IMR-90 (cell line): ENCODE measurements around the gene GLT1D1. TPM values are rescaled to one million over a fixed set of nuclear protein-coding genes. Genes with fewer than 3 reads are reported as not detected.
"Not testable (repeated sequence)": the region's sequence is repeated elsewhere in the genome, so short reads cannot be mapped to it uniquely, and the experiment has no call there.

Experiments
- ATAC-seq: fragments of 200-7000 bp; cut with Tn5 transposase; 2 replicates; pipeline ENCODE4 v1.9.1; 2020; ENCODE audit warnings: low read depth, mild to moderate bottlenecking, moderate library complexity
- BruUV-seq: library from RNA; stranded (reverse); fragments of 400-500 nt; replicated peaks from 2 replicates; lab custom pipeline; 2021; lab: Mats Ljungman, UMichigan
- CTCF ChIA-PET: fragments of 300-600 bp; formaldehyde crosslinking; extraction: SDS; loops from one replicate; lab custom pipeline; 2021; ENCODE audit warnings: antibody characterized with exemption; lab: Yijun Ruan, JAX
- POLR2A ChIA-PET: fragments of 300-600 bp; sonication (Branson Sonifier 250); formaldehyde crosslinking; loops from one replicate; lab custom pipeline; 2022; ENCODE audit warnings: antibody characterized with exemption; ENCODE audit not compliant: unreplicated experiment; lab: Charles Lee
- DNase-seq: peaks from one replicate; pipeline ENCODE4 v3.0.0; 2013
- H2AFZ ChIP-seq: replicated peaks from 2 replicates; pipeline ENCODE3; 2013; ENCODE audit warnings: low read length, mild to moderate bottlenecking; ENCODE audit not compliant: poor library complexity
- H2AK5ac ChIP-seq: 2 replicates; pipeline ENCODE4 v1.6.1; 2013; ENCODE audit warnings: low read depth, low read length, inconsistent platforms
- H2AK9ac ChIP-seq: replicated peaks from 2 replicates; pipeline ENCODE3; 2013; ENCODE audit warnings: mild to moderate bottlenecking, low read depth, low read length, moderate library complexity; ENCODE audit not compliant: poor library complexity
- H2BK120ac ChIP-seq: 2 replicates; pipeline ENCODE4 v1.6.1; 2013; ENCODE audit warnings: low read depth, low read length, inconsistent platforms
- H2BK15ac ChIP-seq: 3 replicates; pipeline ENCODE4 v1.6.1; 2013; ENCODE audit warnings: low read depth, low read length, inconsistent platforms
- H2BK20ac ChIP-seq: 2 replicates; pipeline ENCODE4 v1.6.1; 2013; ENCODE audit warnings: low read depth, mild to moderate bottlenecking, inconsistent platforms, low read length, moderate library complexity
- H2BK5ac ChIP-seq: 2 replicates; pipeline ENCODE4 v1.6.1; 2013; ENCODE audit warnings: mild to moderate bottlenecking, low read depth, low read length, inconsistent platforms; ENCODE audit not compliant: poor library complexity, severe bottlenecking
- H3K14ac ChIP-seq: replicated peaks from 2 replicates; pipeline ENCODE4 v1.6.1; 2013; ENCODE audit warnings: low read depth, low read length, inconsistent platforms
- H3K18ac ChIP-seq: 2 replicates; pipeline ENCODE4 v1.6.1; 2013; ENCODE audit warnings: low read depth, low read length, control low read depth
- H3K23ac ChIP-seq: 2 replicates; pipeline ENCODE4 v1.6.1; 2013; ENCODE audit warnings: low read depth, low read length, inconsistent platforms
- H3K27ac ChIP-seq: 2 replicates; pipeline ENCODE4 v1.5.1; 2013; ENCODE audit warnings: mild to moderate bottlenecking, control low read depth, low read length; ENCODE audit not compliant: insufficient read depth
- H3K27me3 ChIP-seq: 2 replicates; pipeline ENCODE4 v1.6.1; 2013; ENCODE audit warnings: low read length; ENCODE audit not compliant: control insufficient read depth, insufficient read depth
- H3K36me3 ChIP-seq: 2 replicates; pipeline ENCODE4 v1.6.1; 2013; ENCODE audit warnings: low read length, mixed read lengths; ENCODE audit not compliant: control insufficient read depth, insufficient read depth
- H3K4ac ChIP-seq: 2 replicates; pipeline ENCODE4 v1.6.1; 2013; ENCODE audit warnings: low read depth, low read length, inconsistent platforms
- H3K4me1 ChIP-seq: 2 replicates; pipeline ENCODE4 v1.6.1; 2013; ENCODE audit warnings: low read length, mixed read lengths; ENCODE audit not compliant: control insufficient read depth, insufficient read depth
- H3K4me2 ChIP-seq: 2 replicates; pipeline ENCODE4 v1.6.1; 2013; ENCODE audit warnings: low read depth, mild to moderate bottlenecking, control low read depth, low read length, moderate library complexity
- H3K4me3 ChIP-seq: 2 replicates; pipeline ENCODE4 v1.5.1; 2013; ENCODE audit warnings: low read depth, mild to moderate bottlenecking, control low read depth, low read length, moderate library complexity; ENCODE audit not compliant: insufficient read depth
- H3K56ac ChIP-seq: 2 replicates; pipeline ENCODE4 v1.6.1; 2013; ENCODE audit warnings: low read length, inconsistent platforms; ENCODE audit not compliant: insufficient read depth; ENCODE audit errors: extremely low read depth
- H3K79me1 ChIP-seq, 2 experiments: 2 replicates each; pipeline ENCODE4 v1.6.1; 2013; ENCODE audit warnings: low read length in 2 of 2, inconsistent platforms in 1 of 2, low read depth in 1 of 2
- H3K9ac ChIP-seq: 2 replicates; pipeline ENCODE4 v1.6.1; 2013; ENCODE audit warnings: low read depth, low read length, control low read depth
- H3K9me1 ChIP-seq: 2 replicates; pipeline ENCODE4 v1.6.1; 2013; ENCODE audit warnings: low read length, inconsistent platforms; ENCODE audit not compliant: insufficient read depth
- H3K9me3 ChIP-seq: 2 replicates; pipeline ENCODE4 v1.6.1; 2013; ENCODE audit warnings: low read length; ENCODE audit not compliant: control insufficient read depth, insufficient read depth
- H4K20me1 ChIP-seq: 2 replicates; pipeline ENCODE4 v1.6.1; 2013; ENCODE audit warnings: low read length, inconsistent platforms; ENCODE audit not compliant: insufficient read depth
- H4K5ac ChIP-seq: 2 replicates; pipeline ENCODE4 v1.6.1; 2013; ENCODE audit warnings: mild to moderate bottlenecking, low read depth, low read length, control low read depth
- H4K8ac ChIP-seq, 2 experiments: 2 replicates each; pipeline ENCODE4 v1.6.1; 2013; ENCODE audit warnings: low read depth in 2 of 2, low read length in 2 of 2, control low read depth in 1 of 2, inconsistent platforms in 1 of 2
- H4K91ac ChIP-seq: 2 replicates; pipeline ENCODE4 v1.6.1; 2013; ENCODE audit warnings: low read depth, low read length, inconsistent platforms; ENCODE audit not compliant: insufficient read depth
- WGBS, 2 experiments: methylation state at CpG; one replicate each; pipeline versions ENCODE4 v1.1.5 to v1.1.7; 2013; ENCODE audit warnings: missing lambda C conversion rate in 2 of 2; ENCODE audit not compliant: insufficient read length in 1 of 2; ENCODE audit errors: extremely low coverage in 2 of 2; 5-methylcytosine and 5-hydroxymethylcytosine counted together
- dilution Hi-C: fragments of 300-500 bp; cut with HindIII; formaldehyde crosslinking; loops from one replicate; pipeline ENCODE4 v1.14.3; 2018; ENCODE audit warnings: low sequenced_read_pairs; ENCODE audit not compliant: unreplicated experiment
- in situ Hi-C: fragments of 300-500 bp; cut with MboI; formaldehyde crosslinking; loops from 3 replicates; pipeline ENCODE4 v1.14.3; 2019; ENCODE audit warnings: low sequenced_read_pairs, inconsistent platforms, mixed read lengths
- intact Hi-C: fragments of 100-400 bp; cut with micrococcal nuclease; formaldehyde crosslinking; loops from 2 replicates; pipeline ENCODE4 v1.10.0; 2022
- polyA plus RNA-seq, 3 experiments: library from polyadenylated mRNA; depleted of rRNA; stranded (reverse); fragments of >200 nt; gene quantifications; 2 replicates each; pipeline ENCODE4 v1.2.3, GENCODE V29; 2012; ENCODE audit warnings: low replicate concordance in 1 of 3
- total RNA-seq: library from RNA; depleted of rRNA; stranded (reverse); fragments of >200 nt; gene quantifications from 2 replicates; pipeline ENCODE4 v1.2.3, GENCODE V29; 2012

GLT1D1 gene
- total and polyA plus RNA-seq, 2 of the 4 experiments (the other 2 are of a cell fraction): not detected

DNA sequence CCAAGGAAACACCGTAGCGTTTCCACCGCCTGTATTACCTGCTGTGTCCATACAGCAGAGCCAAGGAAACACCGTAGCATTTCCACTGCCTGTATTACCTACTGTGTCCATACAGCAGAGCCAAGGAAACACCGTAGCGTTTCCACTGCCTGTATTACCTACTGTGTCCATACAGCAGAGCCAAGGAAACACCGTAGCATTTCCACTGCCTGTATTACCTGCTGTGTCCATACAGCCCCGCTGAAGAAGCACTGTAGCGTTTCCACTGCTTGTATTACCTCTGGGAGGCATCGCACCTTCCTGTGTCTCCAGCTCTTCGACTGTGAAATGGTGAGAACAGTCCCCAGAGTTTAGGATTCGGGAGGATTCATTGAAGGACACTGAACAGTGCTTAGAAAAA is 13.4 kb upstream of the GLT1D1 start:
- H4K20me1 ChIP-seq, H3K18ac ChIP-seq, H3K23ac ChIP-seq, CTCF ChIA-PET, H4K91ac ChIP-seq, H3K79me1 ChIP-seq, H3K9me3 ChIP-seq, H2BK15ac ChIP-seq, H2BK20ac ChIP-seq, H3K9me1 ChIP-seq, H2AK5ac ChIP-seq, POLR2A ChIA-PET, H4K5ac ChIP-seq, H3K4me1 ChIP-seq, DNase-seq, H2AK9ac ChIP-seq, H2BK5ac ChIP-seq, H4K8ac ChIP-seq, ATAC-seq, H3K4ac ChIP-seq, H2BK120ac ChIP-seq, H2AFZ ChIP-seq, H3K4me3 ChIP-seq, BruUV-seq, H3K4me2 ChIP-seq, H3K56ac ChIP-seq, in situ Hi-C loops, intact Hi-C loops, H3K27me3 ChIP-seq, H3K27ac ChIP-seq, H3K36me3 ChIP-seq, H3K14ac ChIP-seq, H3K9ac ChIP-seq, dilution Hi-C loops: not testable (repeated sequence)
- WGBS, 2 experiments: 23% methylated on average over 2 of the region's 12 CpGs; no CpG with 5 or more reads in 1 of the 2 experiments
